Astrocyte of the cerebellum (primary cell): ENCODE data around the gene MED22.

Experiments used
- DNase-seq: peaks from one replicate; pipeline ENCODE4 v3.0.0-alpha.2; 2011; ENCODE audit warnings: low read depth
- H3K4me3 ChIP-seq: 2 replicates; pipeline ENCODE4 v1.5.1; 2011; ENCODE audit warnings: mild to moderate bottlenecking, low read depth, low read length, moderate library complexity
- in situ Hi-C: cut with HindIII; loops from 2 replicates; pipeline ENCODE4 v1.10.0; 2017; ENCODE audit warnings: low sequenced_read_pairs
- TF ChIP-seq, protein P1 (sequence below): IDR thresholded peaks from 2 replicates; pipeline ENCODE4 v1.5.1; 2012; ENCODE audit warnings: low read length, low read depth, moderate library complexity, mild to moderate bottlenecking; ENCODE audit errors: missing control alignments

Gene MED22

DNA sequence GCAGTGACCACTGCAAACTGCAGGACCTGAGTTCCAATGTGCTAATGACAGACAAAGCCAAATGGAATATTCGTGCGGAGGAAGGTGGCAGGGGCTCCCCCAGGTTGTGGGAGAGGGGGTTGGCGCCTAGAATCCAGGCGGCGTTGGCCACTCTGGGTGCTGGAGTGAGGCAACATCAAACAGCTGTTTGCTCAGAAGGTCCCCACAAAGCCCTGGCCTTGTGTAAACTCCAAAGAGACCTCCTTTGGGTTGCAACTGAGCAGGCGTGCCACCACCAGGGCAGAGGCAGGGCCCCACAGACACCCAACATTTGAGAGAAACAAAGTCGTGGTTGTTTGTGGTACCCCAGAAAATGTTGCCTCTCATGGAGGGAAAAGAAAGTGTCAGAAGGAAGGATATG is 42.8 kb upstream of the MED22 start:
- TF ChIP-seq, protein P1, sequence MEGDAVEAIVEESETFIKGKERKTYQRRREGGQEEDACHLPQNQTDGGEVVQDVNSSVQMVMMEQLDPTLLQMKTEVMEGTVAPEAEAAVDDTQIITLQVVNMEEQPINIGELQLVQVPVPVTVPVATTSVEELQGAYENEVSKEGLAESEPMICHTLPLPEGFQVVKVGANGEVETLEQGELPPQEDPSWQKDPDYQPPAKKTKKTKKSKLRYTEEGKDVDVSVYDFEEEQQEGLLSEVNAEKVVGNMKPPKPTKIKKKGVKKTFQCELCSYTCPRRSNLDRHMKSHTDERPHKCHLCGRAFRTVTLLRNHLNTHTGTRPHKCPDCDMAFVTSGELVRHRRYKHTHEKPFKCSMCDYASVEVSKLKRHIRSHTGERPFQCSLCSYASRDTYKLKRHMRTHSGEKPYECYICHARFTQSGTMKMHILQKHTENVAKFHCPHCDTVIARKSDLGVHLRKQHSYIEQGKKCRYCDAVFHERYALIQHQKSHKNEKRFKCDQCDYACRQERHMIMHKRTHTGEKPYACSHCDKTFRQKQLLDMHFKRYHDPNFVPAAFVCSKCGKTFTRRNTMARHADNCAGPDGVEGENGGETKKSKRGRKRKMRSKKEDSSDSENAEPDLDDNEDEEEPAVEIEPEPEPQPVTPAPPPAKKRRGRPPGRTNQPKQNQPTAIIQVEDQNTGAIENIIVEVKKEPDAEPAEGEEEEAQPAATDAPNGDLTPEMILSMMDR, result no peak
- no peak for DNase-seq
- no peak overlapping the region for H3K4me3 ChIP-seq
- in situ Hi-C loops, result no loop called here

DNA sequence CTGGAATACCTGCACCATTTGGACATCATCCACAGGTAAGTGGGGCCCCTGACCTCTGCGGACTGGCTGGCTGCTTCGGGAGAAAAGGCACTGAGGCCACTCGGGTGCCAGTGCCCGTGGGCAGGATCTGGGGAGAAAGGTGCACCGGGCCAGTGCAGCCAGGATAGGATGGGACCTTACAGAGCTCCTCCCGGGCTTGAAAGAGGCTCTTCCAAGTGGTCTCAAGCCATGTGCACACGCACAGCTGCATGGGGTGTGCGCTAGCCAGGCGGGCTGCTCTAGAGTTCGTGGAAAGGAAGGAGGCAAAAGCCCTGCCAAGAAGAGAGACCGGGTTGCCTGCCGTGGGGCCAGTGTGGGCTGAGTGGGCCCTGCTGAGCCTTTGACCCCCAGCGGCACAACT is 41.6 kb upstream of the MED22 start:
- TF ChIP-seq, protein P1, result no peak

DNA sequence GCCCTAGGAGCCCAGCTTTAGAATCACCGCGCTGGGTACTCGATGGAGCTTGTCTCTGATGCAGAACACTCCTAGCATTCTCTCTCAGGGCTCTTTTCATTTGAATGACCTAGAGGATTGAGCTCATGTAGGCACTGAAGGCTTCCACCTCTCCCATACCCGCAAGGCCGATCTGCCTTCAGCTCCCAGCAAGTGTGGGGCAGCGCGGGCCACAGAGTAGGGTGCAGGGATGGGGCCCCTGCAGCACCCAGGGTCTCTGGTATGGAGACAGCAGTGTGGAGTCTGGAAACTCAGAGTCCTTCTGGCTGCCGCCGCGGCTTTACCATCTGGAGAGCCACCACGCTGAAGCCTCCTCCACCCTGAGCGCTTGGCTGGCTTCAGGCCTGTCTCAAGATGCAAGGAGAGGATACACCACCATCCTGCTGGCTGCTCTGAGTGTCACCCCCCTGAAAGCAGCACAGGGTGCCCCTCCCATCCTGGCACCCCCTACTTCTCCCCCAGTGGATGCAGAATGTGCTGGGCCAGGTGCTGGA is 41.2 kb upstream of the MED22 start:
- no peak overlapping the region for H3K4me3 ChIP-seq
- in situ Hi-C loops, result no loop called here
- TF ChIP-seq, protein P1, result no peak
- DNase-seq, result no peak

More for the DNA sequence above, 41.6 kb upstream of the MED22 start:
- in situ Hi-C loops, result no loop called here
- DNase-seq, result no peak
- H3K4me3 ChIP-seq, result no peak overlapping the region

DNA sequence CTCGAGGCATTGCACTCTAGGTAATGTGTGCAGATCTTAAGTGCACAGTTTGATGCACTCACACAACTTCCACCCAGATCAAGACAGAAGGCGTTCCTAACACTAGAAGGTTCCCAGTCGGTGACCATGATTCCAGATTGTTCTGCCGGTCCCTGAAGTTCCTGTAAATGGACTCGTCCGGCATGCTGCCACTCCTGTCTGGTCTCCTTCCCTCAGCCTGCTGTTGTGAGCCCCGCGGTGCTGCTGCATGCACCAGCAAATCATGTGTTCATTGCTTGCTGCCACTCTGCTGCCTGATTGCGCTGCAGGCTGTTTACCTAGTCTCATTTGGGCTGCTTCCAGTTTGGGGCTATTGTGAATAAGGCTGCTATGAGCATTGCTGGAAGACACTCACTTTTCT is 39.7 kb upstream of the MED22 start:
- in situ Hi-C loops, result no loop called here
- no peak overlapping the region for H3K4me3 ChIP-seq
- TF ChIP-seq, protein P1, result no peak
- no peak for DNase-seq

DNA sequence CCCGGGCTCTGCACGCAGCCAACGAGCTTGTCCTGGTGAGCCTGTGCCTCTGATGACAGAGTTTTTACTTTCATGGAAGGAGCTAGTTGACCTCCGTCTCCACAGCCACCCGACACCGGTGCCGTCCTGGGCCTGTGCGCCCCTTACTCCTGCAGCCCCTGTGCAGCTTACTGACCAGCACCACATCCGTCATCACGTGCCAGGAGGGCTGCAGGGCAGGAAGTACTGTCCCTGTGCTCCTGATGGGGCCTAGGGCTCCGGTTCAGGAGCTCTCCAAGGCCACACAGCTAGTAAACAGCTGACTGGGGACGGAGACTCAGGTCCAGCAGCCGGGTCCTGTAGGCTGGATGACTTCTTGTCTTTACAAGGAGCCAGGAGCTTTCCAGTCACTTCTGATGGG is 38.4 kb upstream of the MED22 start:
- no peak overlapping the region for H3K4me3 ChIP-seq
- TF ChIP-seq, protein P1, result no peak
- in situ Hi-C loops, result no loop called here
- DNase-seq, result no peak

DNA sequence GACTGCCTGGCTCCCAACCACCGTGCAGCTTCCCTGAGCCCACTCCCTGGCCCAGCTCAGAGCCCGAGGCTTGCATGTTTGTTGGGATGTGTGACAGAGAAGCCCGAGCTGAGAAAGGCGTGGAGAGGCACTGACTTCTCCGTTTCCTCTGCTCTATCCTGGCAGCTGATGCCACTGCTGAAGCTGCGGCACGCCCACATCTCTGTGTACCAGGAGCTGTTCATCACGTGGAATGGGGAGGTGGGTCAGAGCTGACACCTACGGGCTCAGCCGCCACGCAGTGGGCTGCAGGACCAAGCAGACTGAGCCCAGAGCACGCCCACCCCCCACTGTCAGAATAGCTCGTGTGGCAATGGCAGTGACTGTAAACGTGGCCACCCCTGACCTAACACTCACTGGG is 37.5 kb upstream of the MED22 start:
- DNase-seq, result no peak
- H3K4me3 ChIP-seq, result no peak overlapping the region
- in situ Hi-C loops, result no loop called here
- TF ChIP-seq, protein P1, result no peak

DNA sequence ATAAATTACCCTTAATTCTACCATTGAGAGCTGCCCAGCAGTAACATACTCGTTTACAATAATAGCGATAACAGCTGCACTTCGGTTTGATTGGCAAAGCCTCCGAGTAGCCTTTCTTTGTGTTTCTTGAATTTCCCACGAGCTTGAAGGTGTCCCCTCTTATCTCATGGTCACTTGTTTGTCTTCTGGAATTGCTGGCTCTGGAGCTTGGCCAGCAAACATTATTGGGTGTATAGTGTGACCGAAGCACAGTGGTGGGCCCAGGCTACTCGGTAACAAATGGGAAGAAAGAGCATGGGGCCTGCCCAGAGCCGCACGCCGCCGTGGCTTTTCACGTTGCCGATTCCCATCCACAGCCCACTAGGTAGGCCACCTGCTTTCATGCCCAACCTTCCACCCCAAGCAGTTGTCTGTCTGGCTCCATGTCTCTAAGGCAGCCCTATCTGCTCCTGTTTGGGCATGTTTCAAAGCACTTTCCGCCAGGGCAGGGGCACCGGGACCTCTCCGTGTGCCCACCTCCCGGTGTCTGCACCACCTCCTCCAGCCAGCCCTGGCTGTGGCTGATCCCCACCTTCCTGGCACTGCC is 36.9 kb upstream of the MED22 start:
- in situ Hi-C loops, result no loop called here
- no peak for DNase-seq
- H3K4me3 ChIP-seq, result no peak overlapping the region
- TF ChIP-seq, protein P1, result no peak
